Measurements from ENCODE around the gene SLCO1A2.
"Not testable (repeated sequence)": the region's sequence is repeated elsewhere in the genome, so short reads cannot be mapped to it uniquely, and the experiment has no call there.

SLCO1A2 gene, protein sequence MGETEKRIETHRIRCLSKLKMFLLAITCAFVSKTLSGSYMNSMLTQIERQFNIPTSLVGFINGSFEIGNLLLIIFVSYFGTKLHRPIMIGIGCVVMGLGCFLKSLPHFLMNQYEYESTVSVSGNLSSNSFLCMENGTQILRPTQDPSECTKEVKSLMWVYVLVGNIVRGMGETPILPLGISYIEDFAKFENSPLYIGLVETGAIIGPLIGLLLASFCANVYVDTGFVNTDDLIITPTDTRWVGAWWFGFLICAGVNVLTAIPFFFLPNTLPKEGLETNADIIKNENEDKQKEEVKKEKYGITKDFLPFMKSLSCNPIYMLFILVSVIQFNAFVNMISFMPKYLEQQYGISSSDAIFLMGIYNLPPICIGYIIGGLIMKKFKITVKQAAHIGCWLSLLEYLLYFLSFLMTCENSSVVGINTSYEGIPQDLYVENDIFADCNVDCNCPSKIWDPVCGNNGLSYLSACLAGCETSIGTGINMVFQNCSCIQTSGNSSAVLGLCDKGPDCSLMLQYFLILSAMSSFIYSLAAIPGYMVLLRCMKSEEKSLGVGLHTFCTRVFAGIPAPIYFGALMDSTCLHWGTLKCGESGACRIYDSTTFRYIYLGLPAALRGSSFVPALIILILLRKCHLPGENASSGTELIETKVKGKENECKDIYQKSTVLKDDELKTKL

DNA sequence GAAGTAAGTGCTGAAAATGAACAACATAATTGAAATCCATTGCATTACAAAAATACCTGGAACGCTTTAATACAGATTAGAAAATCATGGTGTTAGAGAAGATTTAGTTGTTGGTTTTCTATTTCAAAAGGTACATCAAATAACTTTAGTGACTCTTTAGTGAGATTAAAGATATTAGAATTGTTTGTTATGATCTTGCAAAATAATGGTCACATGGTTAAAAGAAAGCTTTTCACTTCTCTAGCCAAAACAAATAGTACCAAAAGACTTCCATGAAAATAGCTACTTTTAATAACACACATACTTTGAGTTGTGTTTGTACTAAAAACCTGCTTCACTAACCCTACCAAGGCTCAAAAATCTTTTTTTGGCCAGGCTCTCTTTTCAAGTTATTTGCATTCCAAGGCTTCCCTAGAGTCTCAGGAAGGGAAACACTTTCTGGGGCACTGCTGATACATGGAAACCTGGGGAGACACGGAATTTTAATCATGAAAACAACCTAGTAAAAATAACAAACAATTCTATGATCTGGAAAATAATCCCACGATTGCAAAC, at the start of gene SLCO1A2:
Gene SLCO1A2, minus strand, starts transcription at position 147 of the 555 bp plus-strand sequence. CDS start 270 bp downstream, outside the sequence.
- no peak for DNase-seq

DNA sequence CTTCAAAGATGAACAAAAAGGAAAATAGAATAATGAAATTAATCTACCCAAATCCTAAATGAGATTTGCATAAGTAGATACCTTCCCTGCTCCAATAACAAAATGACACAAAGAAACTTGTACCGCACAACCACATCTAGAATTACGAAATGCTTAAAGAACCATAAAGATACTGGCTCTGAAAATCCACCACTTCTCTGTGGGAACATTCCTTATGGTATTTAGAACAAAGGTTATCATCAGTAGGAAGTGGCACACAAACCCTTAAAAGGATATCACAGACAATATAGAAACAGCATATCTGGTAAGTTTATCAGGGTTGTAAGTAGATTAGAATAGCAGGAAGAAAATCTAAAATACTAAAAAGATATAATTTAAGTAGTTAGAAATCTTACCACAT, 49.5 kb upstream of the SLCO1A2 start:
- no peak for DNase-seq

DNA sequence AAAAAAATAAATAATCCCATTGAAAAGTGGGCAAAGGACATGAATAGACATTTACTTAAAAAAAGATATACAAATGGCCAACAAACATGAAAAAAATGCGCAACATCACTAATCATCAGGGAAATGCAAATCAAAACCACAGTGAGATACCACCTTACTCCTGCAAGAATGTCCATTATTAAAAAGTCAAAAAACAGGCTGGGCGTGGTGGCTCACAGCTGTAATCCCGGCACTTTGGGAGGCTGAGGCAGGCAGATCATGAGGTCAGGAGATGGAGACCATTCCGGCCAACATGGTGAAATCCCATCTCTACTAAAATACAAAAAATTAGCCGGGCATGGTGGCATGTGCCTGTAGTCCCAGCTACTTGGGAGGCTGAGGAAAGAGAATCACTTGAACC, 46.6 kb upstream of the SLCO1A2 start:
- not testable (repeated sequence) for DNase-seq

DNA sequence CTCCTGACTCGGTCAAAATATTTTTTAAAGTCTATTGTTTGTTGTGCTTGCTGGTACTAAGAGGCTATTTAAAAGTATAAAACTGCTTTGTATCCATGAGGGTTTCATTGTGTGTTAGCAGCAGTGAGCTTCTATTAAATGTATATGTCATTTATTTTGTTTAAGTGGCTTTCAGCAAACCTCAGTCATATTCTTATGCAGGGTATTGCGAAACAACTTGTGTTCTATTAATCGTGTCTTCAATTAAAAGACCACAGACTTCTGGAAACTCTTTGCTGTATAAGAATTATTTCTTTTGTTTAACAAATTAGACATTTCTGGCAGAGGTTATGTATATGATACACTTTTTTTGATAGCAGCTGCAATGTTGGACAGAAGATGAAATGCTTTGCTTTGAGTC, 44.5 kb upstream of the SLCO1A2 start:
- no peak for DNase-seq

DNA sequence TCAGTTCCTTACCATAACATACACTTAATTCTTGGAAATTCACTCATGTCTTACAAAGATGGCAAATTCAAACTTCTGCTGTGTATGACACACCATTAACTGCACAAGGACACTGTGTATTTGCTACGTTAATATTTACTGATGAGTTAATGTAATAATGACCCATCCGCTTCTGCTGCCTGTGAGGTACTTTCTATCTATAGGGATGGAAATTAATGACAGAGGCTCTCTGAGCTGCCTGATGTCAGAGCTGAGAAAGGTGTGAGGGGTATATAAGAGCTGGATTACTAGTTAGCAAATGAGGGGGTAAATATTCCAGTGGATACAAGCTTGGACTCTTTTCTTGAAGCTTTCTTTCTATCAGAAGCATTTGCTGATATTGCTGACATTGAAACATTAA, 37.9 kb upstream of the SLCO1A2 start, which contains the start of gene IAPP:
Gene IAPP, plus strand, starts transcription at position 301 of the 400 bp plus-strand sequence. CDS start 450 bp downstream, outside the sequence.
- no peak for DNase-seq

DNA sequence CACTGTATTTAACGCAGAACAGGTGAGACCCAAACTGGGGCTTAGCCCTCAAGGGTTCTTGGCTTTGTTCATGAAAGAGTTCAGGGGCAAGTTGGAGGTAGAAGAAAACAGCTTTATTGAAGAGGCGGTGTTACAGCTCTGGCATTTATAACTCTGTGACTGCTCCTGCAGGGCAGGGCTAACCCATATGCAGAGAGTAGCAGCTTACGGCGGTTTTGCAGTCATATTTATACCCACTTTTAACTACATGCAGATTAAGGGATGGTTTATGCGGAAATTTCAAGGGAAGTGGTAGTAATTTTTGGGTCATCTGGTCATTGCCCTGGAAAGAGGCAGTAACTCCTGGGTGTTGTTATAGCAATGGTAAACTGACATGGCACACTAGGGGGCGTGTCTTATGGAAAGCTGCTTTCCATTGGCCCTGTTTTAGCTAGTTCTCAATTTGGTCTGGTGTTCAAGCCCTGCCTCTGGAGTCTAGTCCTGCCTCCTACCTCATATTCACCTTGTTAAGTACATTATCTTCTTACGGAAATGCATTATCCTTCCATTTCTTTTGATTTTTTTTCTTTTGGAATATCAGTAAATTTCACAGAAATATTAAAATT, 36.2 kb upstream of the SLCO1A2 start:
- DNase-seq, result no peak

DNA sequence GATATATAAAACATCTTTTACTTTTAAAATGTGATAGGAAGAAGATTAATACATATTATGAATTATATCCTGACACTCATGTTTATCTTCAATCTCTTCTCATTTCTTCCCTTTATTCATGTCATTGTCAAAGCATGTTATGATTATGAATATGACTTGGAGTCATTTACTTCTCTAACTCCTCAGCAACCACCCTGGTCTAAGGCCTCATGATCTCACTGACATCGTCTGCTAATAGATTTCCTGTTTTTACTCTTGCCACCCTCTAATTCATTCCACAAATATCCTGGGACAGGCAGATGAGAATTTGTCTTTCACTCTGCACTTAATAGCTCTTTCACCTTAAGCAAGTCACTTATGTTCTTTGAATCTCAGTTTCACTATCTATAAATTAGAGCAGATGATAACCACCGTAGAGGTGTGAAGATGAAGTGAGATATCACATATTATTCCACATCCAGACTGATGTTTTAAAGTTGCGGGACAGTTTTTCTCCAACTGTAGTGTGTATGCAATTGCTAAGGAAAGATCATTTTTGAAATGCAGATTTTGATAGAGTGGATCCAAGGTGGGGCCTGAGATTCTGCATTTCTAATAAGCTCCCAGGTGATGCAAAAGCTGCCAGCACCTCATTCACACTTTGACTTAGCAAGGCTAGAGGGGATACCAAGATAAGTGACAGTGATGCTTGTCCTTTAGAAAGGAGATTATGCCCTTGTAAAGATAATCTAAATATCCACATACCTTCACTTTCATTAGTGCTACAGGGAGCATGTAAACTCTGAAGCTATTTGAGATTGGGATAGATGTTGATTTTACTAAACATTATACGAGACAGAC, 34.6 kb upstream of the SLCO1A2 start:
- DNase-seq, result no peak

DNA sequence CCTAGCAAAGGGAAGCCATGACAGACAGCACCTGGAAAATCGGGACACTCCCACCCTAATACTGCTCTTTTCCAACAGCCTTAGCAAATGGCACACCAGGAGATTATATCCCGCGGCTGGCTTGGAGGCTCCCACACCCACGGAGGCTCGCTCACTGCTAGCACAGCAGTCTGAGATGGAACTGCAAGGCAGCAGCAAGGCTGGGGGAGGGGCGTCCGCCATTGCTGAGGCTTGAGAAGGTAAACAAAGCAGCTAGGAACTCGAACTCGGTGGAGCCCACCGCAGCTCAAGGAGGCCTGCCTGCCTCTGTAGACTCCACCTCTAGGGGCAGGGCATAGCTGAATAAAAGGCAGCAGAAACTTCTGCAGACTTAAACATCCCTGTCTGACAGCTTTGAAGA, 25.9 kb upstream of the SLCO1A2 start:
- not testable (repeated sequence) for DNase-seq

DNA sequence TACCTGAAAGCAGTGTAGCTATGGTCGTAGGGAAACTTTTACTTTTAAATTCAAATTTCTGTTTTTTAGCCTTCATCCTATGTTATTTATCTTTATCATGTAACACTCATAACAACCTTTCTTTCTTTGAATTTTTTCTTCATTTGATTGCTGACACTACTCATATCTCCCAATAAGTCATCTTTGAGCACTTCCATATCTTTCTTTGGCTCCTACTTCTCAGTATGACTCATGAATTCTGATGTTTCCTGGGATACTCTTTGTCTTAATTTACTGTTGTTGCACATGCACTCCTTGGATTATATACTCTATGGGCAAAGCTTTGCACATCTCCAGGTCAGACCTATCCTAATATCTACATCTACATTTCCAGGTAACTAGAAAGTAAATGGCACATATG, 19.9 kb upstream of the SLCO1A2 start:
- no peak for DNase-seq

DNA sequence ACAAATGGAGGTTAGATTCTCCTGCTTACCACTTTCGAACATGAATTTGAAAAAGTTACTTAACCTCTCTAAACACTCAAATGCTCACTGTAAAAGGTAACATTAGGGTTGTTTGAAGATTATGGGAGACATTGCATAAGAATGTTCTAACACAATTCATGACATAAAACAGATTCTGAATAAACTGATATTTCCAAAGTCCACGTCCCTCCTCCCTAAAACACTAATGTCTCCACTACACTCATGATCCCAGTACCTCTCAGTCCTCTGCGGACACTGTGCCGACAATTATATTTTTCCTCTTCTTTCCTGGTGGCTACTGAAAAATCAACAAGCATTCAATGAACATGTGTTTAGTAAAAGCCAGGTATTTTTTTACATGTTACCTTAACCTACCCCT, 19.2 kb upstream of the SLCO1A2 start:
- no peak for DNase-seq

DNA sequence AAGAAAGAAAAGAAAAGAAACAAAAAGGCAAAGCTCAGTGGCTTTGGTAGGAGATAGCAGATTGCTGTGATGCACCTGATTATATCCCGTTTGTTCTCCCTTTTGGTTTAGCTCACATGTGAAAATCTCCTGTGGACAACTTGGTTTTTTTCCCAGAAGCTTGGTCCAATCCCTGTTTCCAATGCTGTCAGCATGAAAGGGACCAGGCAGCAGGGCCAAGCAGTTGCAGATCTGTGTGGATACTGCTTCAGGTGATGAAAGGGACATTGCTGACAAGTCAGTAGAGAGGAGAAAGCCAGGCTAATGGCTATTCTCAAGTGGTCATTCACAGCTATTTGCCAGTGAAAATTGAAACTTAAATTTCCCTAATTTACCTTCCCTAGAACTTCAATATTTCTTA, 18.8 kb upstream of the SLCO1A2 start:
- DNase-seq, result no peak

DNA sequence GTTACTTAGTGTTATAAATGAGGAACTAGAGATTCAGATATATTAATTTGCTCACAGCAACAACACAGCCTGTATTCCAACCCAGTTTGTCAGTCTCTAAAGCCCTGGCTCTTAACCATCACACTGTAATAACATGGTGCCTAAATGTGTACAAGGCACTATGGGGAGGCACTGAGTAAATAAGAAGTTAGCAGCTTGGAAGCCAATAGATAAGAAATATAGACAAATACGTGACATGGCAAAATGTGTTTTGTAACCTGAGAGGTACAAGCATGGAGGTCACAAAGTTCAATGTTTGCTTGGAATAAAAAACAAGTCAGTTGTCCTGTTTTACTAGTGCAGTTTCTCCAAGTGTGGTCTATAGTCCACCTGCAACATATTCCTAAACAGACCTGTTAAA, 16.3 kb upstream of the SLCO1A2 start:
- DNase-seq, result no peak

DNA sequence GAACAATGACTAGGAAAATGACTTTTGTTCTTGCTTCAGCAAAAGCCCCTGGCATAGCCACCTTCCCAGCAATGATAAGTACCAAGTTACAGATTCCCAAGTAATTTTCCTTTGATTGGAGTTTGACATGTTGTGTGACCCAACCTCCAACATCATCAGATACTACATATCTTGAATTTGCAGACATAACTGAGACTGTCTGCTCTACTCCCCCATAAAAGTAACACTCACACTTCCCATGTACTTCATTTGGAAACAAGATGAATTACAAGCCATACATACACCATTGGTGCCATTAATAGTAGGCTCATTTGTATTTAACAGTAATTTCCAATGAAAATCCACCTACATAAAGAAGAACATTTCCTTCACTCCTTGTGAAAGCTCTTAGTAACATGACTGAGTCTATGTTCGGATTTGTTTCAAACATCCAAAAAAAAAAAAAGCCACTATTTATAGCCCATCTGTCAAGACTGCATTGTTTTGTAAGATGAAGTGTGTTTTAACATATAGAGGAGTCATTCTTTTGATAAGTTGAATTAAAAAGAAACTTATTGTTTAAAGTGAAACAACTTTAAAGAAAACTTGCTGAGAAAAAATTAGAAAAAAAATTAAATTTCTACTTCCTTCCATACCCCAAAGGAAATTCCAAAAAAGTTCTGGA, 12.0 kb upstream of the SLCO1A2 start:
- no peak for DNase-seq

DNA sequence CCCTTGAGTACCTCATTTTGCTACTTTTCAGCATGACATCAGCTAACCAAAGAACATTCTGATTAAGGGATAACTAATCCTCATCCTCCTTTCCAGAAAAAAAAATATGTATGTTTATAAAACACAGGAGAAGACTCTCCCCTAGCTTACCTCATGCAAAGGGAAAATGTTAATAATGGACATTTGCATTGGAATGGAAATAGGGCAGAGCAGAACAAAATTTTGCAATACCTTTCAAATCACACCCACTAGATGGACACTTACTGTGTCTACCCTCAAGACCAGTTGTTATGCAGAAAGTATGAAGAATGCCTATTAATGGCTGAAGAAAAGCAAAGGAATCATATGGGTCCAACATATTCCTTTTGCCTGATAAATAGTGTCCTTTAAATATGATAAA, 8.9 kb upstream of the SLCO1A2 start:
- no peak for DNase-seq

DNA sequence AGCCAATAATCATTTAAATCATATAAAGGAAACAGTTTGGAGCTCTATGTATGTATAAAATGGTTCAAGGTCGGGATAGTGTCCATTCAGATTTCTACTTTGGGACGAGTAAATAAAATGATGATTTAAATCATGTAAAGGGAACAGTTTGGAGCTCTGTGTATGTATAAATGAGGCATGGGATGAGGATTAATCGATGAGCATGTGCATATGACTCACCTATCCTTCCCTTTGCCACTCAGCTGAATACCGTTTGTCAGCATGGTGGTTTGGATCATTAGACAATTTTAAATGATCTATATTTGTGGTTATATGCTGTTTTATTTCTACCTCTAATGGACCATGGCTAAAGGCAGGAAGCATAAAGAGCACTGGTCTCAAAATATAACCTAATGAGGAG, 7.1 kb upstream of the SLCO1A2 start:
- no peak for DNase-seq

DNA sequence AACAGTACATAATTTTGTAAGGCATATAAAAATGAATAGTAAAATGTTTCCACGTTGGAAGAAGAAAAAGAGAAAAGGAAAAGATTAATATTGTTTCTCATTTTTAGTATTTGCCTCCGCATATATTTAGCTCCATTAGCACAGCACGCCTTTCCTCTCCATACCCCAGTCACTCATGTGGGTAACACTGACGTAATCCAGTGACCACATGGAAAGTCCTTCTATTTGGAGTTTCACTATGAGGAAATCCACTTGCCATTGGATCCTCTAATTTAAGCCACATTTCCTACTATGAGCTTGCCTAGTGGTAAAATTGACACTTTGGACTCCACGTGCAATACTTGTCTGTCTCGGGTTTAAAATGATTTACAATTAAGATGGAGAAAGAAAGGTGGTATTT, 5.7 kb upstream of the SLCO1A2 start:
- DNase-seq, result no peak

DNA sequence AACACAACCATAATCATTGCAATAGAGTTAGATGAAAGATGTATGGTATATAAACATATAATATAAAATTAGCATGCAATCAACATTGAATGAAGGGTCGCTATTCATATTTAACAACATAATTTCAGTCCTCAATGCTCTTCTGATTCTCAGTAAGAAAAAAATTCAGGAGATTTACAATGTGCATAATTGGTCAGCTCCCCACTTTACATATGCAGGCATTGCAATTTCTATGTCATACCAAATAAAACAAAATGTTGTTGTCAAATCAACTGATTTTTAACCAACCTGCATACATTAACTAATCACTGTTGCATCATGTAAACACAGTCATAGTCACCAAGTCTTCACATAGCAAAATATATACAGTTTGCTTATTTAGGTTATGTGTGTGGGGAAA, 5.2 kb upstream of the SLCO1A2 start:
- DNase-seq, result no peak

DNA sequence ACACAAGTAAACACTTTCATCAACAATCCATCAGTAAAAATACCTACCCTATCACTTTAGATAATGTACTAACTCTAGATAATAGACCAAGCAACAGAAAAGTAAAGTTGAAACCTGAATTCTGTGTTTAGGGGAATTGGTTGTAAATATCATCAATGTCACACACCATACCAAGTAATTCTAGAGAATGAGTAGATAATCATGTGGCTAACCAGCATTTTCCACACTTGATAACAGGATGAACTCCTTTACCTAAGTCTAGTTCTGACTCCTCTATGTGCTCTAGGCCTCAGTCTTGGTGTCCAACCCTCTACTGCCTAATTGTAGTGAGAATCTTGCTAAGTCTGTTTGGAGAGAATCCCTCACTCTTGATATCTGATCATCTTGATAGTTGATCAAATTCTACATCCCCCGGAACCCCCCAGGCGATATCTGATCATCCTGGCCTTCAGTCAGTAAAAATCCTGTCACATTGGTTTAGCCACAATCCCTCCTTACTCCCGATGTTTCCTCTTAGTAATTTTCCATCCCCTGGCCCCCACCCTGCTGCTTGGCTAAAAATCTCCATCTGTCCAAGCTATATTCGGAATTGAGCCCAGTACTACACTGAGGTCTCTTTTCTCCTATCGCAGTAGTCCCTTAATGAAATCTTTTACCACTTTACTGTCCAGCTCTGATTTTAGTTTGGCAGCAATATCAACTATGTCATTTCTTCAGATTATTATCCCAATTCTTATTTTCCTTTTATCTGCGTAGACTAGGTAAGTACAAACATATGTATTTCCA, 3.4 kb upstream of the SLCO1A2 start:
- DNase-seq, result no peak

DNA sequence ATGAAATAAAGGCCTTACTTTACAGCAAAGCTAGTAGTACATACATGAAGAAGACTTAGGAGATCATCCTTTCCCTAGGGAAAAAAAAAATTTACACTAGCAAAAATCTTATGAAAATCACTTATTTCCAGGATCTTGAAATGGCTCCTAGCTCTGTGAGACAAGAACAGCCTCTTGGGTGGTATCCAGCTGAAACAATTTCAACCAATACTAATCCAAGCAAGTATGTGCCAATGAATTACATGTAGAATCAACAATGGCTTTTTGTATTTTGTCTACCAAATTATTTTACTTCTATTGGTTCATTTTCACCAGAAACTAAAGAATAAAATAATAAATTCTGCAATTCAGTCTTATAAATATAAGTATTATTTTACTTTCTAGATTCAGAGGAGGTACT, 2.7 kb upstream of the SLCO1A2 start:
- DNase-seq, result no peak

DNA sequence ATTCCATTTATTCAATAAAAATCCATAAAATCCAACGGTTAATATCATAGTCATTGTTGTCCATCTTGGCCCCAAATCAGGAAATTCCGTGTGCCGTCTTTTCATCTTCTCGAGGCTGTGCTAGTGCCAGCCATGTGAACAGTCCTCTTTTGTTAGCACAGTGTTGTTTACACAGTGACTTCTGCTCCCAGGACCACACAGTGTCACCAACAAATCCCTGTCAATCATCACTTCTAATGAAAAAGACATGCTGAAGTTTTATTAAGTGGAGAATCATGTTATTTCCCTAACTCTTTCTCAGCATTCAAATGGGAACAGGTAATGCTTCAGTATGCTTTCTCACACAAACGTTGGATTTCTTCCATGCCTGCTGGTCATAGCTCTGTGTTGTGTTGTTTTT, 1.9 kb upstream of the SLCO1A2 start:
- DNase-seq, result no peak

DNA sequence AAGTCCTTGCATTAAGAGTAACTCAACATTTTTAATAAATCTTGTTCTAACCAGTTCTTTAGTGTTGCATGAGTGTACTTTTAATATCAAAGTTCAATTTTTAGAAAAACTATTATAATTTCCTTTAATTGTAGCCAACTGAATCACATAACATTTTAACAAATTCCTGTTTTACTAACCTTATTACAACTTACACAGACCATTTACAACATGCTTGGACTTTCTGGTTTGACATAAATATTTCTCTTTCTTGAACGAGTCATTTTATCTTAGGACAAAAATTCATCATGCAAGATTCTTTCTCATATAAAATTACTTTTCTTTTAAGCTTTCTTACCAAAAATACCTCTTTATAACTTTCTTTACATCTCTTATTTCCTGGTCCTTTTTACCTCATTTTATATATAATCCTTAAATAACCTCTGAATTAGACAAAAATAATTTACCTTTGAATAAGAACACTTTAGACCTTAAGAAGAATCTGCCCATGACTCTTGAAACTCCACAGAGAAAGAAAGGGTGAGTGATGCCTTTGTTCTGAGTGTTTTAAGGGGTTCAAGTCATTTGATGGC, 3.9 kb downstream of the SLCO1A2 start:
- no peak for DNase-seq

All from right hindlimb (tissue), 1 donor.